ENCODE data around the gene ABCA2. TPM values are rescaled to one million over a fixed set of nuclear protein-coding genes. Genes with fewer than 3 reads are reported as not detected.

Gene ABCA2
- total RNA-seq, 1 donor, result 20.3 TPM

DNA sequence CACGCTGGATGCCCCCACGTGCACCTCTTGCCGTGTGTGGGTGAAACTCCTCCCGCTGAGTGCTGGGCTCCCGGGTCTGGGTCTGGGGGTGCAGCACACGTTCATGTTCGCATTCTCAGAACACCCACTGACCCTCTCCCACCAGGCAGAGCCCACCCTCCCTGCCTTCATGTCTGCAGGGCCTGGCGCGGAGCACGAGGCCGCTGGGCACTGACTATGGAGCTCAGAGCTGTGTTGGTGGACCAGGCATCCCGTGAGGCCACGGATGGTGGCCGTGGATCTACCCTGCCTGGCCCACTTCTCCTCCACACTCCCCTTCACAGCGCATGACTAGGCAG is 67.1 kb downstream of the ABCA2 start:
- Histone ChIP-seq H3K27ac (ENCODE audit: low read depth, low read length) (no peak overlapping the region), H2AFZ (ENCODE audit: low read length) (no peak overlapping the region)
- TF ChIP-seq, protein P1, sequence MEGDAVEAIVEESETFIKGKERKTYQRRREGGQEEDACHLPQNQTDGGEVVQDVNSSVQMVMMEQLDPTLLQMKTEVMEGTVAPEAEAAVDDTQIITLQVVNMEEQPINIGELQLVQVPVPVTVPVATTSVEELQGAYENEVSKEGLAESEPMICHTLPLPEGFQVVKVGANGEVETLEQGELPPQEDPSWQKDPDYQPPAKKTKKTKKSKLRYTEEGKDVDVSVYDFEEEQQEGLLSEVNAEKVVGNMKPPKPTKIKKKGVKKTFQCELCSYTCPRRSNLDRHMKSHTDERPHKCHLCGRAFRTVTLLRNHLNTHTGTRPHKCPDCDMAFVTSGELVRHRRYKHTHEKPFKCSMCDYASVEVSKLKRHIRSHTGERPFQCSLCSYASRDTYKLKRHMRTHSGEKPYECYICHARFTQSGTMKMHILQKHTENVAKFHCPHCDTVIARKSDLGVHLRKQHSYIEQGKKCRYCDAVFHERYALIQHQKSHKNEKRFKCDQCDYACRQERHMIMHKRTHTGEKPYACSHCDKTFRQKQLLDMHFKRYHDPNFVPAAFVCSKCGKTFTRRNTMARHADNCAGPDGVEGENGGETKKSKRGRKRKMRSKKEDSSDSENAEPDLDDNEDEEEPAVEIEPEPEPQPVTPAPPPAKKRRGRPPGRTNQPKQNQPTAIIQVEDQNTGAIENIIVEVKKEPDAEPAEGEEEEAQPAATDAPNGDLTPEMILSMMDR (IDR thresholded peaks at IDR 0.05; ENCODE audit: extremely low read depth, low read depth, low read length), result no peak

DNA sequence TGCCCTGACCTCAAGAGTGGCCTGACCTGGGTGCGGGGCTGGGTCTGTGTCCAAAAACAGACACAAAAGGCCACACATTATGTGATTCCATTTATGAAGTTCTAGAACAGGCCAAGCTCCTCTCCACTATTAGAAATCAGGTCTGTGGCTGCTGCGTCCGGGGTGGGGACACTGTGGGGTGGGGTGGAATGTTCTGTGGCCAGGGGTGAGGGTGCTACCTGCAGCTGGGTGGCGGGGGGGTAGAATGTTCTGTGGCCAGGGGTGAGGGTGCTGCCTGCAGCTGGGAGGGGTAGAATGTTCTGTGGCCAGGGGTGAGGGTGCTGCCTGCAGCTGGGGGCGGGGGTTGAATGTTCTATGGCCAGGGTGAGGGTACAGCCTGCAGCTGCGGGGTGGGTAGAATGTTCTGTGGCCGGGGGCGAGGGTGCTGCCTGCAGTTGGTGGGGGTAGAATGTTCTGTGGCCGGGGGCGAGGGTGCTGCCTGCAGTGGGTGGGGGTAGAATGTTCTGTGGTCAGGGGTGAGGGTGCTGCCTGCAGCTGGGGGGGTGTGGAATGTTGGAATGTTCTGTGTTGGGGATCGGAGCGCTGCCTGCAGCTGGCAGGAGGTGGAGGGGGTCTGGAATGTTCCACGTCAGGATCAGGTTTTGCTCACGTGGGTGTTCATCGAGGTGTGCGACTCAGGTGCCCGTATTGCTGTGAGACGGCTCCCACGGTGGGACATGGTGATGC is 67.7 kb downstream of the ABCA2 start:
- no peaks in the 10 kb centered on the region for H3K4me1 ChIP-seq (ENCODE audit: insufficient read depth, low read length)
- no peaks in the 10 kb centered on the region for H3K79me2 ChIP-seq (ENCODE audit: insufficient read depth, low read length)
- H4K20me1 ChIP-seq (ENCODE audit: insufficient read depth, low read length), result no peaks in the 10 kb centered on the region
- H3K27ac ChIP-seq (ENCODE audit: low read depth, low read length), result no peak overlapping the region
- TF ChIP-seq, protein P1 (IDR thresholded peaks at IDR 0.05; ENCODE audit: extremely low read depth, low read depth, low read length), result no peak
- no peak overlapping the region for H3K4me2 ChIP-seq (ENCODE audit: insufficient read depth, low read length)
- H3K9me3 ChIP-seq (ENCODE audit: low read depth, low read length), result no peaks in the 10 kb centered on the region
- no peaks in the 10 kb centered on the region for H3K36me3 ChIP-seq (ENCODE audit: insufficient read depth, low read length)
- no peak for DNase-seq (ENCODE audit: insufficient read length, low spot score, missing footprints)
- no peak overlapping the region for H3K4me3 ChIP-seq (ENCODE audit: insufficient read depth, low read length)
- no peaks in the 10 kb centered on the region for H3K27me3 ChIP-seq (ENCODE audit: insufficient read depth, low read length)
- no peak overlapping the region for H2AFZ ChIP-seq (ENCODE audit: low read length)

More for the DNA sequence above, 67.1 kb downstream of the ABCA2 start:
- Histone ChIP-seq H3K4me3 (ENCODE audit: insufficient read depth, low read length) (no peak overlapping the region), H4K20me1 (ENCODE audit: insufficient read depth, low read length) (no peaks in the 10 kb centered on the region), H3K9me3 (ENCODE audit: low read depth, low read length) (no peaks in the 10 kb centered on the region), H3K4me2 (ENCODE audit: insufficient read depth, low read length) (no peak overlapping the region), H3K36me3 (ENCODE audit: insufficient read depth, low read length) (no peaks in the 10 kb centered on the region), H3K79me2 (ENCODE audit: insufficient read depth, low read length) (no peaks in the 10 kb centered on the region), H3K4me1 (ENCODE audit: insufficient read depth, low read length) (no peaks in the 10 kb centered on the region), H3K27me3 (ENCODE audit: insufficient read depth, low read length) (peaks cover under 1% of the 10 kb centered on the region)
- DNase-seq (ENCODE audit: insufficient read length, low spot score, missing footprints), result no peak

DNA sequence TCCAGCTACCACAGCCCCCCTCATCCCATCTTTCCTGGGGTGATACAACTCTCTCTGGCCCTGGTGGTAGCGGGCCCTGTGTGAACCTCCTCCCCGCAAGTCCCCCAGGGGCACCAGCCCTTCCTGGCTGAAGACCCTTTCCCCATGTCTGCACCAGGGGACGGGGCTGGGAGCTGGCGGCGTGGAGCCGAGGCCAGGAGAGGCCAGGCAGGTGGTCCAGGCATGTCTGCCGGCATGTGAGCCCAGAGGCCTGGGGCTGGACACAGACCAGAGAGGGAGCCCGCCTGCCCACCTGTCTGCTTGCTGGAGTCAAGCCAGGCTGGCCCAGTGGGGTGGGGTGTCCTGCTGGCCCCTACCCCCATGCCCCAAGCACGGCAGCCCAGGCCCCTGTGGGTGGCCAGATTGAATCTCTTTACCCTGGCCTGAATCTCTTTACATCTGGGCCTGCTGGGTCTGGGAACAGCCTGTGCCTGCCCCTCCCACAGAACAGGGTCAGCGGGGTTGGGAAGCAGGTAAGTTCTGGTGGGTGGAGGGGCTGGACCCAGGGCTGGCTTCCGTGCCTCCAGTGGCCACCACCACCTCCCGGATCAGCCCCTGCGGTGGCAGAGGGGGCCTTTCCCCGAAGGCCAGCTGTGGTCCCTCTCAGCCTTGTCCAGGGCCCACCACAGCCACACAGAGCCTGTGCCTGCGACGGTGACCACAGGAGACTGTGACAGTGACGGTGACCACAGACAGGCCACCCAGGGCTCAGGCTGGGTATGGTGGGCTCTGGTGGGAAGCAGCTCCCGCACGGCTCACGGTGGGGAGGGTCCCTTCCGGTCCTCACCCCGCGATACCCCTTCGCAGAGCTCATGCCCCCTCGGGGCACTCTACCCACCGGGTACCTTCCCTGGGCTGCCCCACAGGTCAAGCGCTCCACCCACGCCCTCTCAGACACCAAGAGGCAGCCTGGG is 68.9 kb downstream of the ABCA2 start:
- no peak overlapping the region for H2AFZ ChIP-seq (ENCODE audit: low read length)
- H3K9me3 ChIP-seq (ENCODE audit: low read depth, low read length), result no peaks in the 10 kb centered on the region
- no peaks in the 10 kb centered on the region for H4K20me1 ChIP-seq (ENCODE audit: insufficient read depth, low read length)
- no peaks in the 10 kb centered on the region for H3K79me2 ChIP-seq (ENCODE audit: insufficient read depth, low read length)
- no peaks in the 10 kb centered on the region for H3K4me1 ChIP-seq (ENCODE audit: insufficient read depth, low read length)
- no peaks in the 10 kb centered on the region for H3K36me3 ChIP-seq (ENCODE audit: insufficient read depth, low read length)
- H3K4me3 ChIP-seq (ENCODE audit: insufficient read depth, low read length), result no peak overlapping the region
- no peak overlapping the region for H3K27ac ChIP-seq (ENCODE audit: low read depth, low read length)
- no peaks in the 10 kb centered on the region for H3K27me3 ChIP-seq (ENCODE audit: insufficient read depth, low read length)
- no peak overlapping the region for H3K4me2 ChIP-seq (ENCODE audit: insufficient read depth, low read length)
- TF ChIP-seq, protein P1 (IDR thresholded peaks at IDR 0.05; ENCODE audit: extremely low read depth, low read depth, low read length), result no peak
- DNase-seq (ENCODE audit: insufficient read length, low spot score, missing footprints), result no peak

DNA sequence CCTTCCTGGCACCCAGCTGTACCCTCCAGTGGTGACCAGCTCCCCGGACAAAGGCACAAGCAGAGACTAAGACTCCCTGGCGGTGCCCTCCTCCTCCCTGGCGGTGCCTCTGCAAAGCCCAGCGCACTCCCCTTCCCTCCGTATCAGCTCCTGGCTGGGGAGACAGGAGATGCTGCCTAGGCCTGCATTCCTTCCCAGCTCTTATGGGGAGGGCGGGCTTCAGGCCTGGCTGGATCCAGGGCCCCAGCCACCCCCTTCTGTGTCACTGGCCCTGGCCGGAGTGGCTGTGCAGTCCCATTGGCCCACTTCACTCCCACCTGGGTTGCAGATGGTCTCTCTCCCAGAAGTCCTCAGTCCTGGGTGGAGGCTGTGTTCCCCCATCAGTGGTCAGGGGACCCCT is 69.6 kb downstream of the ABCA2 start:
- Histone ChIP-seq H3K27ac (ENCODE audit: low read depth, low read length) (no peak overlapping the region), H3K36me3 (ENCODE audit: insufficient read depth, low read length) (no peaks in the 10 kb centered on the region), H3K4me3 (ENCODE audit: insufficient read depth, low read length) (no peak overlapping the region), H3K4me1 (ENCODE audit: insufficient read depth, low read length) (no peaks in the 10 kb centered on the region), H3K27me3 (ENCODE audit: insufficient read depth, low read length) (no peaks in the 10 kb centered on the region), H4K20me1 (ENCODE audit: insufficient read depth, low read length) (no peaks in the 10 kb centered on the region), H2AFZ (ENCODE audit: low read length) (no peak overlapping the region), H3K9me3 (ENCODE audit: low read depth, low read length) (no peaks in the 10 kb centered on the region), H3K79me2 (ENCODE audit: insufficient read depth, low read length) (no peaks in the 10 kb centered on the region), H3K4me2 (ENCODE audit: insufficient read depth, low read length) (no peak overlapping the region)
- TF ChIP-seq, protein P1 (IDR thresholded peaks at IDR 0.05; ENCODE audit: extremely low read depth, low read depth, low read length), result no peak
- DNase-seq (ENCODE audit: insufficient read length, low spot score, missing footprints), result no peak
